ENCODE results near the gene CADM3.

The CADM3 gene

GRCh38 chr1:159207774-159208173, 36.4 kb downstream of the CADM3 start:
- no peak for DNase-seq

GRCh38 chr1:159208175-159208825, 36.9 kb downstream of the CADM3 start:
- no peak for DNase-seq

DNA sequence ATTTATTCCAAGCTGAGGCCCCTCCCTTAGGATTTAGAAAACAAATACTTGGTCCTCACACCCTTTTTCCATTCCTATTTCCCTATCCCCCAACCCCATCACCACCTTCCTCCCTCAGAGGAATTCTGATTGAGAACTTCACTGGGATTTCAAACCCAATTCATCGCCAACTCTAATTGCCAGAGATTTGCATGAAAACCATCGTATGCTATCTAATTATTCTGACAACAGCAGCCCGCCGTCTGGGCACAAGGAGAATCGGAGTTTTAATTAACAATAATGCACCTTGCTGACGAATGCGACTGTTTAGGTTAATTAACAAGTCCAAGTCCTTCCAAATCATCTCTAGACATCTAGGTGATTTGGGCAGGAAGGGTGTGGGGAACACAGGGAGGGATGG, 37.6 kb downstream of the CADM3 start:
- DNase-seq: no peak

- no peak for DNase-seq
Observed at GRCh38 chr1:159211331-159212136, 40.1 kb downstream of the CADM3 start.

DNA sequence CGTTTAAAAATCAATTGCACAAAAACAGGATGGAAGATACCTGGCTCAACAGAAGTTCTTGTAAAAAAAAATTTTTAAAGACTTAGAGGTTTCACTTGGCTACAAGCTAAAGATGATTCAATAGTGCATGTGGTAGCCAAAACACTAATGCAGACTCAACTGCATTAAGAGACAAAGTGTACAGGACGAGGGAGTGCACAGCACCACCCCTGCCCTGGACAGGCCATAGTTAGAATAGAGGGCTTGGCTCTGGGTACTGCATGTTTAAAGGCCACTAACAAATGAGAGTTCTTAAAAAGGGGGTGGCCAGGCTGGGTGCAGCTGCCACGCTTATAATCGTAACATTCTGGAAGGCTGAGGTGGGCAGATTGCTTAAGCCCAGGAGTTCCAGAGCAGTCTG, 41.2 kb downstream of the CADM3 start:
- DNase-seq: no peak

DNA sequence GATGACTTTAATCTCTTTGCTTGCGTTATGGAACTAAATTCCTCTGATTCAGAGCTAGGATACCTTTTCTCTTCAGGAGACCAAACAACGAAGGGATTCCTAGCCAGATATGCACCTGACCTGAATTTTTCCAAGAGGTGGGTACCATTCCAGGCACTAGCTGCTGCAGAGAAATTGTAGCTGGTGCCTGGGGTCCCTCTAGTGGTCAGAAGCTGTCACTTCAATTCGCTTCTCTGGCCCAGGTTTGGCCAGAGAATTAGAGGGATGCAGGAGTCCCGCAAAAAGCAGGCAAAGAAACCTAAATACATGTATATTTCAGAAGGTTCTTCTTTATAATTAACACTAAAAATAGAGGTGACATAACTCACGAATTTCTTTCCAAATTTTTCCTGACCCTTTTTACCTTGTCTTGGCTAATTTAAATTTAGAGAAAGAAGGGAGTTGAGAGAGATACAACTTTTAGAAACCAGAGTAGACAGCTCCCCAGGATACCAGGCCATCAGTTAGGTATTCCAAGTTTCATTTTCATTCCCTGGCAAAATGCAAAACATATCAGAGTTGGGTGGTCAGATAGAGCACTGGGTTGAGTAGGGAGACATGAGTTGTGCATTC, 42.8 kb downstream of the CADM3 start:
- peak; percentile 59 for DNase-seq

DNA sequence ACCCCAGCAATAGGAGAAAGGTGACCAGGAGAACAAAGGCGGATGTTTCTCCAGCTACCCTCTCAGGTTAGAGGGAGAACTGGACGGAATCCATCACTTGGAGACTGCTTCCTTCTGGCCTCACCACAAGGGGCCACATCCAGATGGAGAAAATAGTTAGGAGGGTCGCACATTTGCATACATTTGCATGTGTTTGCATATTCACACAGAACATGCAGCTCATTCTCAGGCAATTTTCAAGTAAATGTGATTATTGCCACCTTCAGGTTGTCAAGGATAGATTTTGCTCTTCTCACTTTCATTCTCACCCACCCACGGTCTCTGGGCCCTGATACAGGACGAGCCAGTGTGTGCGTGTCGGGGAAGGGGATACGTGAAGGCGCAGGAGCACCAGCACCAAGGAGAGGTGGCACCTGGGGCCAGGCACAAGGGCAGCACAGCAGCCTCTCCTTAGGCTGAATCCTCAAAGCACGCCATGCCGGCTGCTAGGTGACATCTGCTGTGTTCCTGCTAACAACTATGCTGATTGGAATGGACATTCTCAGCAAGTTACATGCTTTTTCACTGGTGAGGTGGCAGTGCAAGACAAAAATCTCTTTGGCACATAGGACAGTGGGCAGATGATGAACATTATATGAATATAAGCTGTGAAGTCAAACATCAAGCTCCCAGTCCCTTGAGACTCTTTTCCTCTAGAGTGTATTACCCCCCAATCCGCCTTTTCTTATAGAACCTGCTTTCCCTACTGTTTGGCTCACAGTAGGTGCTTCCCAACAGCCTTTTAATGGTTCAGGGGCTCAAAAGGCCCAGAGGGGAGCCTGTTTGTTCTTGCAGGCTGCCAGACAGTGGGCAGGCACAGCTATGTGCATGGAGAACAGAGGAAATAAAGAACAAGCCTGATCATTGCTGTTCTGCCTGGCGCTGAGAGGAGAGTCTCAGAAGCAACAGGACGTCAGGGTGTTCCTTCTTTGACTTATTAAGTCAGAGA, 47.5 kb downstream of the CADM3 start:
- no peak for DNase-seq

GRCh38 chr1:159222075-159222865, 50.9 kb downstream of the CADM3 start:
- DNase-seq: no peak

DNA sequence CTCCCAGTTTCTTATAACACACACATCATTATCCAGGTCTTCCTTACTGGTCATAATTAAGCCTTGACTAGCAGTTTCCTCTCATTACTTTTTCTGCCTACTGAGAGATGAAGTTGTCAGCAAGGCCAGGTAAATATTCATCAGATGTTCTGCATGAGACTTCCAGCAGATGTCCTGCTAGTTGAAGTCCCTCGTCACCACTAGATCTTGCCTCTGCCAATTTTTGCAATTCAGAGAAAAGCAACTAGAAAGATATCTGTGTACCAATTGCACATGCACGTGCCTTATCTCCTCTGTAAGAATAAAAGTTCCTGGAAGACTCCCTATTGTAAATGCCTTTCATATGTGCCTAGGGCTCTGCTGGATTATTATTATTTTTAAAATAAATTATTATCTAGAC, 51.6 kb downstream of the CADM3 start:
- no peak for DNase-seq

DNA sequence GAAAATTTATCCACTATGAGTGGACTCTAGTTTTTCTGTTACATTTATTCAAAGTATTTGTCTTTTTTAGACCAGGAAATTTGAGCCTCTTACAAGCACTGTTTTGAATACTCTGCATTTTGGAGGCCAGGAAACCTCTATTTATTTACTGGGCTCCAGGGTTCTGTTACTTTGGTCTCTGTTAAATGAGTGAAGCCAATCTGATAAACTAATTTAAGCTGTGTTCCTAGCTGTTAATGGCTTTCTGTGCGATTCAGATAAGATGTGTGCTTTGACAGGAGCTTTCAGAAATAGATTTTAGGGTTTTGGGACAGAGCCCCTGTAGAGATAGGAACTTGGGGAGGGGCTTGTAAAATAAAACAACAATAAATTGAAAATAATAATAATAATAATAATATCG, 57.1 kb downstream of the CADM3 start:
- no peak for DNase-seq

GRCh38 chr1:159229260-159229885, 58.0 kb downstream of the CADM3 start:
- no peak for DNase-seq

GRCh38 chr1:159229896-159230295, 58.5 kb downstream of the CADM3 start:
- no peak for DNase-seq

GRCh38 chr1:159239551-159240220, 68.3 kb downstream of the CADM3 start:
- no peak for DNase-seq

GRCh38 chr1:159247266-159247665, 75.9 kb downstream of the CADM3 start:
- DNase-seq: no peak

- DNase-seq: no peak
Observed at GRCh38 chr1:159248311-159248710, 76.9 kb downstream of the CADM3 start.

GRCh38 chr1:159250638-159251216, 79.3 kb downstream of the CADM3 start:
- DNase-seq: no peak

All from midbrain (tissue), 1 donor.